Thyroid gland (tissue), 4 donors: ENCODE measurements around the gene PPP1R36.

Experiments used
- POLR2A ChIP-seq, 2 donors: fragments of 450-650 bp; IDR thresholded peaks; one replicate each; pipeline ENCODE4 v1.6.1; 2017; ENCODE audit warnings: antibody characterized with exemption in 2 of 2, mild to moderate bottlenecking in 2 of 2, moderate library complexity in 1 of 2
- TF ChIP-seq, protein P1 (sequence below), 6 experiments: fragments of 200-600 bp in 3 of 6; fragments of 450-650 bp in 3 of 6; sonication (generic) in 3 of 6; IDR thresholded peaks; one replicate each; pipeline ENCODE4 v1.5.1; 2016 to 2019; ENCODE audit warnings: antibody characterized with exemption in 6 of 6, mild to moderate bottlenecking in 2 of 6, inconsistent platforms in 1 of 6, moderate library complexity in 1 of 6

DNA sequence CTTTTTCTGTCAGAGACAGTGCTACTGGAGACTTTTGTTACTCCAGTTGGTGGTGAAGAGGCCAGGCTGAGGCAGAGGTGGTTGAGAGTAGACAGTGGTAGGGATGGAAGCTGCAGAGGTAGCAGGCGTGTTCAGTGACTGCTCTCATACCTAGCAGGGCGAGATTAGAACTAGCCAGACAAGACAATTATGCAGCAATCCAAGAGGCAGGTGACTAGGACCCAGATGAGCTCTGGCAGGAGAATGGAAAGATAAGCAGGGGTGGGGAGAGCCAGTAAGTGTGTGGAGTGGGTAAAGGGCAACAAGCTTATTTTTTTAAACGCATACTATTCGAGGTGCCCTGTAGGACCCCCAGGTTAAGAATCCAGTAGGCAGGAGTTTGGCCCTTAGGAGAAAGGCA is 4.8 kb downstream of the PPP1R36 start:
- TF ChIP-seq, protein P1, sequence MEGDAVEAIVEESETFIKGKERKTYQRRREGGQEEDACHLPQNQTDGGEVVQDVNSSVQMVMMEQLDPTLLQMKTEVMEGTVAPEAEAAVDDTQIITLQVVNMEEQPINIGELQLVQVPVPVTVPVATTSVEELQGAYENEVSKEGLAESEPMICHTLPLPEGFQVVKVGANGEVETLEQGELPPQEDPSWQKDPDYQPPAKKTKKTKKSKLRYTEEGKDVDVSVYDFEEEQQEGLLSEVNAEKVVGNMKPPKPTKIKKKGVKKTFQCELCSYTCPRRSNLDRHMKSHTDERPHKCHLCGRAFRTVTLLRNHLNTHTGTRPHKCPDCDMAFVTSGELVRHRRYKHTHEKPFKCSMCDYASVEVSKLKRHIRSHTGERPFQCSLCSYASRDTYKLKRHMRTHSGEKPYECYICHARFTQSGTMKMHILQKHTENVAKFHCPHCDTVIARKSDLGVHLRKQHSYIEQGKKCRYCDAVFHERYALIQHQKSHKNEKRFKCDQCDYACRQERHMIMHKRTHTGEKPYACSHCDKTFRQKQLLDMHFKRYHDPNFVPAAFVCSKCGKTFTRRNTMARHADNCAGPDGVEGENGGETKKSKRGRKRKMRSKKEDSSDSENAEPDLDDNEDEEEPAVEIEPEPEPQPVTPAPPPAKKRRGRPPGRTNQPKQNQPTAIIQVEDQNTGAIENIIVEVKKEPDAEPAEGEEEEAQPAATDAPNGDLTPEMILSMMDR (IDR thresholded peaks at IDR 0.05): no peak
- no peak for TF ChIP-seq POLR2A (IDR thresholded peaks at IDR 0.05)
